Measurements from ENCODE around the gene ITPK1. TPM values are rescaled to one million over a fixed set of nuclear protein-coding genes. Genes with fewer than 3 reads are reported as not detected.

Gene ITPK1
- polyA plus RNA-seq, 1 of the 3 experiments (the other 2 are of a cell fraction) = 23.2 TPM

DNA sequence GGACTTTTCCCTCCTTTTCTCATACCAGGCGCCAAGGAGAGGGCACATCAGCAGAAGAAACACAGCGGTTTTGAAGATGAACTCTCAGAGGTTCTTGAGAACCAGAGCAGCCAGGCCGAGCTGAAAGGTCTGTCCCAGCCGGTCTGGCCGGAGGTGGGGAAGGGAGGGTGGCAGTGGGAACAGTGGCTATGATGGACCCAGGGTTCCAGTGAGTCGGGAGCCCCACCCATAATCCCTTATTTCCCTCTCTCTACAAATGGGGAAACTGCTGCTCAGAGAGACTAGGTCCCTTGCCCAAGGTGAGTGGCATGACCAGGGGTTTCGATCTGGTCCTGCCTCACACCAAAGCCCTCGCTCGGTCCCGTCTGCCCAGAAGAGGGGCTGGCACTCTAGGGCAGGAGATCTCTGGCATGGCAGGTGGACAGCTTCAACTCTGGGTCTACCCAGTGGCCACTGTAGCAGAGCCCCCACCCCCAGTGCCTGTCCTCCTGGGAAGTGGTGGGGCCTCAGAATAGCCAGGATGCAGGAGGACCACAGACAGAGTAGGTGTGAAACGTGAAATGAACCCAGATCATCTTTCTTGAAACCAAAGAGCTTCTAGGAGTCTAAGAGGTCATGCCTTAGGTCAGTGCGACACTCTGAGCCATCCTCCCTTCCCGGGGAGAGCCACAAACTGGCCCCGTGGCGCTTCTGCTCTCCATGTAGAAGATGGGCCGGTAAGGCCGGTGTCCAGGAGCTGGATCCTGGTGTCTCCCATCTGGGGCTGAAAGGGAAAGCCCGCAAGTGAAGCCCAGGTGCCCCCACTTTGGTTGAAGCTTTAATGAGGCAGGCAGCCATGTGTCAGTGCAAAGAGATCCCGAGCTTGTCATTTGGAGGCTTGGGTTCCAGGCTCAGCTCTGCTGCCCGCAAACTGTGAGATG is 185.8 kb downstream of the ITPK1 start:
- POLR2A ChIA-PET = interaction anchor here (1.0 to 9.8 kb wide), 10 partner anchors 8 to 94 kb away, joined by 3 to 288 read pairs (median 4); no protein-coding TSS in a partner anchor
- TF ChIP-seq SMC3 (IDR thresholded peaks at IDR 0.05; ENCODE audit: low read depth, low read length) = no peak
- TF ChIP-seq TAF1 (IDR thresholded peaks at IDR 0.05; ENCODE audit: borderline replicate concordance, low read depth, low read length) = no peak
- no peak for TF ChIP-seq TCF12 (IDR thresholded peaks at IDR 0.05)
- no peak for TF ChIP-seq MEF2A (IDR thresholded peaks at IDR 0.05; ENCODE audit: borderline replicate concordance, low read depth)
- TF ChIP-seq NFIC (IDR thresholded peaks at IDR 0.05; ENCODE audit: borderline replicate concordance) = no peak
- no peak for TF ChIP-seq RCOR1 (IDR thresholded peaks at IDR 0.05; ENCODE audit: low read length)
- TF ChIP-seq, protein P1, sequence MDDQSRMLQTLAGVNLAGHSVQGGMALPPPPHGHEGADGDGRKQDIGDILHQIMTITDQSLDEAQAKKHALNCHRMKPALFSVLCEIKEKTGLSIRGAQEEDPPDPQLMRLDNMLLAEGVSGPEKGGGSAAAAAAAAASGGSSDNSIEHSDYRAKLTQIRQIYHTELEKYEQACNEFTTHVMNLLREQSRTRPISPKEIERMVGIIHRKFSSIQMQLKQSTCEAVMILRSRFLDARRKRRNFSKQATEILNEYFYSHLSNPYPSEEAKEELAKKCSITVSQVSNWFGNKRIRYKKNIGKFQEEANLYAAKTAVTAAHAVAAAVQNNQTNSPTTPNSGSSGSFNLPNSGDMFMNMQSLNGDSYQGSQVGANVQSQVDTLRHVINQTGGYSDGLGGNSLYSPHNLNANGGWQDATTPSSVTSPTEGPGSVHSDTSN (IDR thresholded peaks at IDR 0.05) = no peak
- TF ChIP-seq, protein P2, sequence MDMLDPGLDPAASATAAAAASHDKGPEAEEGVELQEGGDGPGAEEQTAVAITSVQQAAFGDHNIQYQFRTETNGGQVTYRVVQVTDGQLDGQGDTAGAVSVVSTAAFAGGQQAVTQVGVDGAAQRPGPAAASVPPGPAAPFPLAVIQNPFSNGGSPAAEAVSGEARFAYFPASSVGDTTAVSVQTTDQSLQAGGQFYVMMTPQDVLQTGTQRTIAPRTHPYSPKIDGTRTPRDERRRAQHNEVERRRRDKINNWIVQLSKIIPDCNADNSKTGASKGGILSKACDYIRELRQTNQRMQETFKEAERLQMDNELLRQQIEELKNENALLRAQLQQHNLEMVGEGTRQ (IDR thresholded peaks at IDR 0.05; ENCODE audit: borderline replicate concordance, low read depth, low read length) = no peak
- no peak for TF ChIP-seq POLR2AphosphoS5 (IDR thresholded peaks at IDR 0.05; ENCODE audit: low read depth, low read length)

DNA sequence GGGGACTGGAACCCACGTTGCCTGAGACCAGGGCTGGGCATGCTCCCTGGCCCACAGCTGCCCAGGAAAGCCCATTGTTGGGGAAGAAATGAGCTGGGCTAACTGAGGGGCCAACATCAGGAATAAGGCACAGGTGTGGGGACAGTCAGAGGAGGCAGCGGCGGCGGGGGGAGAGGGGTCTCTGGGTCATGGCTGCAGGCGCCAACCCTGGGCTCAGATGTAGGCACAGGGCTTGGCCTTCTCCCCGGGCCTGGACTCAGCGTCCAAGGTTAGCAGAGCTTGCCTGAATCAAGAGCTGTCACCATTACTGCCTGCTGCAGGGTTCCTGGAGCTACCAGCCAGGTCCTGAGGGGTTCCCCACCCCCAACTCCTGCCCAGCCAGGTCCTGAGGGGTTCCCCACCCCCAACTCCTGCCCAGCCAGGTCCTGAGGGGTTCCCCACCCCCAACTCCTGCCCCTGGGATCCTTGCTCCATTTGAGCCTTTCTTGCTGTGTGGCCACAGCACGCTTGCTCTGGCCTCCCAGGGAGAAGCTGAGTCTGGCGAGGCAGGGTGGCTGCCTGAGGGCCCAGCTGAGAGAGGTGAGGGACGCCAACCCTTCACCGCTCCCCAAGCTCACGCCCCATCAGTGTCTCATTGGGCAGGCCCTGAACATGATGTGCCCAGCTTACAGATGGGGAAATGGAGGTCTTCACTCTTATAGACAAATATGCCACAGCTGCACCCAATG is 186.6 kb downstream of the ITPK1 start:
- no peaks in the 10 kb centered on the region for H3K79me2 ChIP-seq (ENCODE audit: insufficient read depth)
- ChIA-PET POLR2A (interaction anchor here (1.0 to 9.8 kb wide), 10 partner anchors 9 to 95 kb away, joined by 3 to 288 read pairs (median 5); no protein-coding TSS in a partner anchor), CTCF (interaction anchor here (1.0 to 7.5 kb wide), 4 partner anchors 44 to 210 kb away, joined by 3 to 56 read pairs (median 18); no protein-coding TSS in a partner anchor)
- WGBS (ENCODE audit: low lambda C conversion rate) = 60% methylated on average over 8 of the region's 12 CpGs
- H2AFZ ChIP-seq (ENCODE audit: low read depth) = no peak overlapping the region
- peaks cover 0 to 2% of the 10 kb centered on the region in 2 experiments for H3K36me3 ChIP-seq (replicated peaks in 1 of 2; ENCODE audit: control insufficient read depth in 1 of 2, insufficient read depth in 2 of 2, low read length in 1 of 2)
- DNase-seq = no peak
- no peak overlapping the region; a peak in 1 of 4 replicates for H3K4me3 ChIP-seq (ENCODE audit: low read depth in 2 of 2, low read length in 1 of 2)
- H3F3A ChIP-seq (replicated peaks; ENCODE audit: insufficient read depth) = no peaks in the 10 kb centered on the region
- H3K4me2 ChIP-seq = no peak overlapping the region
- H3K9me2 ChIP-seq = no peaks in the 10 kb centered on the region
- H3K9ac ChIP-seq = no peak overlapping the region
- no peaks in the 10 kb centered on the region for H3K9me3 ChIP-seq
- H4K20me1 ChIP-seq (ENCODE audit: insufficient read depth) = no peaks in the 10 kb centered on the region
- peaks cover 0 to 89% of the 10 kb centered on the region in 2 experiments; a peak in 2 of 4 replicates for H3K4me1 ChIP-seq (ENCODE audit: control insufficient read depth in 1 of 2, insufficient read depth in 2 of 2, low read depth in 1 of 2, low read length in 1 of 2)
- H3K27ac ChIP-seq (ENCODE audit: low read depth in 2 of 2, low read length in 1 of 2) = peak overlapping the region in 1 of 2 experiments; percentile 50; a peak in 2 of 4 replicates
- H3K27me3 ChIP-seq (ENCODE audit: insufficient read depth) = no peaks in the 10 kb centered on the region; the same call in 1 of the 2 replicates
- TF ChIP-seq JUND (IDR thresholded peaks at IDR 0.05) (no peak), TAF1 (IDR thresholded peaks at IDR 0.05; ENCODE audit: borderline replicate concordance, low read depth, low read length) (no peak), TCF12 (IDR thresholded peaks at IDR 0.05) (no peak), SMC3 (IDR thresholded peaks at IDR 0.05; ENCODE audit: low read depth, low read length) (no peak), CHD2 (IDR thresholded peaks at IDR 0.05; ENCODE audit: low read length, partially characterized antibody) (no peak), RFX5 (IDR thresholded peaks at IDR 0.05; ENCODE audit: low read length) (no peak), MXI1 (IDR thresholded peaks at IDR 0.05; ENCODE audit: low read depth, low read length) (no peak)
- TF ChIP-seq, protein P3, sequence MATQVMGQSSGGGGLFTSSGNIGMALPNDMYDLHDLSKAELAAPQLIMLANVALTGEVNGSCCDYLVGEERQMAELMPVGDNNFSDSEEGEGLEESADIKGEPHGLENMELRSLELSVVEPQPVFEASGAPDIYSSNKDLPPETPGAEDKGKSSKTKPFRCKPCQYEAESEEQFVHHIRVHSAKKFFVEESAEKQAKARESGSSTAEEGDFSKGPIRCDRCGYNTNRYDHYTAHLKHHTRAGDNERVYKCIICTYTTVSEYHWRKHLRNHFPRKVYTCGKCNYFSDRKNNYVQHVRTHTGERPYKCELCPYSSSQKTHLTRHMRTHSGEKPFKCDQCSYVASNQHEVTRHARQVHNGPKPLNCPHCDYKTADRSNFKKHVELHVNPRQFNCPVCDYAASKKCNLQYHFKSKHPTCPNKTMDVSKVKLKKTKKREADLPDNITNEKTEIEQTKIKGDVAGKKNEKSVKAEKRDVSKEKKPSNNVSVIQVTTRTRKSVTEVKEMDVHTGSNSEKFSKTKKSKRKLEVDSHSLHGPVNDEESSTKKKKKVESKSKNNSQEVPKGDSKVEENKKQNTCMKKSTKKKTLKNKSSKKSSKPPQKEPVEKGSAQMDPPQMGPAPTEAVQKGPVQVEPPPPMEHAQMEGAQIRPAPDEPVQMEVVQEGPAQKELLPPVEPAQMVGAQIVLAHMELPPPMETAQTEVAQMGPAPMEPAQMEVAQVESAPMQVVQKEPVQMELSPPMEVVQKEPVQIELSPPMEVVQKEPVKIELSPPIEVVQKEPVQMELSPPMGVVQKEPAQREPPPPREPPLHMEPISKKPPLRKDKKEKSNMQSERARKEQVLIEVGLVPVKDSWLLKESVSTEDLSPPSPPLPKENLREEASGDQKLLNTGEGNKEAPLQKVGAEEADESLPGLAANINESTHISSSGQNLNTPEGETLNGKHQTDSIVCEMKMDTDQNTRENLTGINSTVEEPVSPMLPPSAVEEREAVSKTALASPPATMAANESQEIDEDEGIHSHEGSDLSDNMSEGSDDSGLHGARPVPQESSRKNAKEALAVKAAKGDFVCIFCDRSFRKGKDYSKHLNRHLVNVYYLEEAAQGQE (IDR thresholded peaks at IDR 0.05; ENCODE audit: low read depth, low read length) = no peak
- TF ChIP-seq, protein P4, sequence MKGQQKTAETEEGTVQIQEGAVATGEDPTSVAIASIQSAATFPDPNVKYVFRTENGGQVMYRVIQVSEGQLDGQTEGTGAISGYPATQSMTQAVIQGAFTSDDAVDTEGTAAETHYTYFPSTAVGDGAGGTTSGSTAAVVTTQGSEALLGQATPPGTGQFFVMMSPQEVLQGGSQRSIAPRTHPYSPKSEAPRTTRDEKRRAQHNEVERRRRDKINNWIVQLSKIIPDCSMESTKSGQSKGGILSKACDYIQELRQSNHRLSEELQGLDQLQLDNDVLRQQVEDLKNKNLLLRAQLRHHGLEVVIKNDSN (IDR thresholded peaks at IDR 0.05; ENCODE audit: borderline replicate concordance, low read depth) = no peak
- TF ChIP-seq, protein P2 (IDR thresholded peaks at IDR 0.05; ENCODE audit: borderline replicate concordance, low read depth, low read length) = no peak

More for the DNA sequence above, 185.8 kb downstream of the ITPK1 start:
- Histone ChIP-seq H3K36me3 (replicated peaks in 1 of 2; ENCODE audit: control insufficient read depth in 1 of 2, insufficient read depth in 2 of 2, low read length in 1 of 2) (peaks cover 0 to 2% of the 10 kb centered on the region in 2 experiments), H3K4me3 (ENCODE audit: low read depth in 2 of 2, low read length in 1 of 2) (no peak overlapping the region; a peak in 1 of 4 replicates), H4K20me1 (ENCODE audit: insufficient read depth) (no peaks in the 10 kb centered on the region), H3K79me2 (ENCODE audit: insufficient read depth) (no peaks in the 10 kb centered on the region), H3K9me2 (no peaks in the 10 kb centered on the region), H3K27me3 (ENCODE audit: insufficient read depth) (no peaks in the 10 kb centered on the region; the same call in 1 of the 2 replicates), H2AFZ (ENCODE audit: low read depth) (no peak overlapping the region), H3K27ac (ENCODE audit: low read depth in 2 of 2, low read length in 1 of 2) (peak overlapping the region in 1 of 2 experiments; percentile 43; a peak in 1 of 4 replicates), H3K4me1 (ENCODE audit: control insufficient read depth in 1 of 2, insufficient read depth in 2 of 2, low read depth in 1 of 2, low read length in 1 of 2) (peaks cover 0 to 94% of the 10 kb centered on the region in 2 experiments; a peak in 2 of 4 replicates), H3K9ac (no peak overlapping the region), H3F3A (replicated peaks; ENCODE audit: insufficient read depth) (no peaks in the 10 kb centered on the region), H3K4me2 (no peak overlapping the region), H3K9me3 (no peaks in the 10 kb centered on the region)
- 73% methylated on average over 16 of the region's 20 CpGs for WGBS (ENCODE audit: low lambda C conversion rate)
- DNase-seq = no peak
- CTCF ChIA-PET = interaction anchor here (0.9 to 4.8 kb wide), 7 partner anchors 9 to 209 kb away, joined by 3 to 30 read pairs (median 3); no protein-coding TSS in a partner anchor

Data from SK-N-SH (cell line).